ENCODE data around the gene RTBDN. TPM values are rescaled to one million over a fixed set of nuclear protein-coding genes. Genes with fewer than 3 reads are reported as not detected.

The RTBDN gene
- total and polyA plus RNA-seq, 2 of the 8 experiments (the other 6 are each of a cell fraction or from before 2014, with no cell fraction given): 4.0 to 4.8 TPM

GRCh38 chr19:12825254-12826131 is 8.9 kb downstream of the RTBDN start (continued):
- TF ChIP-seq ATF3 (IDR thresholded peaks at IDR 0.05; ENCODE audit: insufficient read depth, low read depth, low read length) (no peak), TAF7 (optimal IDR thresholded peaks at IDR 0.05; ENCODE audit: borderline replicate concordance, low read depth, low read length) (no peak), CHD1 (IDR thresholded peaks at IDR 0.05; ENCODE audit: low read depth, low read length) (no peak), EP300 (IDR thresholded peaks at IDR 0.05; ENCODE audit: borderline replicate concordance in 1 of 2, low read depth in 2 of 2, low read length in 2 of 2) (no peak), HDAC2 (IDR thresholded peaks at IDR 0.05; ENCODE audit: borderline replicate concordance in 1 of 2, low read depth in 2 of 2, low read length in 2 of 2) (no peak)
- TF ChIP-seq, protein P1, sequence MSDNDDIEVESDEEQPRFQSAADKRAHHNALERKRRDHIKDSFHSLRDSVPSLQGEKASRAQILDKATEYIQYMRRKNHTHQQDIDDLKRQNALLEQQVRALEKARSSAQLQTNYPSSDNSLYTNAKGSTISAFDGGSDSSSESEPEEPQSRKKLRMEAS (IDR thresholded peaks at IDR 0.05): peak; percentile 88

Measured in H1 (cell line).